ENCODE data around the gene RAB3B.

RAB3B gene

GRCh38 chr1:51870603-51871350 is 119.7 kb downstream of the RAB3B start:
- H3K9me3 ChIP-seq (ENCODE audit: control insufficient read depth, insufficient read depth, low read length) = no peaks in the 10 kb centered on the region
- no peak overlapping the region for H3K4me3 ChIP-seq (ENCODE audit: low read depth, low read length)
- H3K9ac ChIP-seq (ENCODE audit: low read depth, low read length) = no peak overlapping the region
- H3K36me3 ChIP-seq (ENCODE audit: control insufficient read depth, insufficient read depth, low read length) = 0 out of 2 replicates have a peak, but pooled peaks cover 5% of the 10 kb centered on the region
- H3K27me3 ChIP-seq (ENCODE audit: control insufficient read depth, insufficient read depth, low read length) = no peaks in the 10 kb centered on the region
- peaks cover 12% of the 10 kb centered on the region for H3K4me1 ChIP-seq (ENCODE audit: control insufficient read depth, insufficient read depth, low read length)
- no peak overlapping the region for H3K27ac ChIP-seq (ENCODE audit: low read depth, low read length)

- Histone ChIP-seq H3K9me3 (ENCODE audit: control insufficient read depth, insufficient read depth, low read length) (no peaks in the 10 kb centered on the region), H3K4me3 (ENCODE audit: low read depth, low read length) (no peak overlapping the region), H3K36me3 (ENCODE audit: control insufficient read depth, insufficient read depth, low read length) (no peaks in the 10 kb centered on the region), H3K27me3 (ENCODE audit: control insufficient read depth, insufficient read depth, low read length) (no peaks in the 10 kb centered on the region), H3K9ac (ENCODE audit: low read depth, low read length) (no peak overlapping the region), H3K4me1 (ENCODE audit: control insufficient read depth, insufficient read depth, low read length) (no peaks in the 10 kb centered on the region), H3K27ac (ENCODE audit: low read depth, low read length) (no peak overlapping the region)
Observed at GRCh38 chr1:51867479-51868232, 122.8 kb downstream of the RAB3B start.

GRCh38 chr1:51863384-51863783 is 127.1 kb downstream of the RAB3B start:
- Histone ChIP-seq H3K4me1 (ENCODE audit: control insufficient read depth, insufficient read depth, low read length) (peaks cover 23% of the 10 kb centered on the region), H3K4me3 (ENCODE audit: low read depth, low read length) (no peak overlapping the region), H3K9ac (ENCODE audit: low read depth, low read length) (no peak overlapping the region), H3K36me3 (ENCODE audit: control insufficient read depth, insufficient read depth, low read length) (no peaks in the 10 kb centered on the region), H3K27me3 (ENCODE audit: control insufficient read depth, insufficient read depth, low read length) (no peaks in the 10 kb centered on the region), H3K9me3 (ENCODE audit: control insufficient read depth, insufficient read depth, low read length) (no peaks in the 10 kb centered on the region), H3K27ac (ENCODE audit: low read depth, low read length) (no peak overlapping the region)

- peaks cover 35% of the 10 kb centered on the region for H3K4me1 ChIP-seq (ENCODE audit: control insufficient read depth, insufficient read depth, low read length)
- H3K4me3 ChIP-seq (ENCODE audit: low read depth, low read length) = no peak overlapping the region
- no peaks in the 10 kb centered on the region for H3K27me3 ChIP-seq (ENCODE audit: control insufficient read depth, insufficient read depth, low read length)
- H3K9ac ChIP-seq (ENCODE audit: low read depth, low read length) = no peak overlapping the region
- H3K36me3 ChIP-seq (ENCODE audit: control insufficient read depth, insufficient read depth, low read length) = 0 out of 2 replicates have a peak, but pooled peaks cover 2% of the 10 kb centered on the region
- H3K27ac ChIP-seq (ENCODE audit: low read depth, low read length) = no peak overlapping the region
- H3K9me3 ChIP-seq (ENCODE audit: control insufficient read depth, insufficient read depth, low read length) = no peaks in the 10 kb centered on the region
Observed at GRCh38 chr1:51861669-51862068, 128.8 kb downstream of the RAB3B start.

- H3K4me3 ChIP-seq (ENCODE audit: low read depth, low read length) = no peak overlapping the region
- no peaks in the 10 kb centered on the region for H3K27me3 ChIP-seq (ENCODE audit: control insufficient read depth, insufficient read depth, low read length)
- no peak overlapping the region for H3K9ac ChIP-seq (ENCODE audit: low read depth, low read length)
Observed at GRCh38 chr1:51859735-51860134, 130.8 kb downstream of the RAB3B start.

DNA sequence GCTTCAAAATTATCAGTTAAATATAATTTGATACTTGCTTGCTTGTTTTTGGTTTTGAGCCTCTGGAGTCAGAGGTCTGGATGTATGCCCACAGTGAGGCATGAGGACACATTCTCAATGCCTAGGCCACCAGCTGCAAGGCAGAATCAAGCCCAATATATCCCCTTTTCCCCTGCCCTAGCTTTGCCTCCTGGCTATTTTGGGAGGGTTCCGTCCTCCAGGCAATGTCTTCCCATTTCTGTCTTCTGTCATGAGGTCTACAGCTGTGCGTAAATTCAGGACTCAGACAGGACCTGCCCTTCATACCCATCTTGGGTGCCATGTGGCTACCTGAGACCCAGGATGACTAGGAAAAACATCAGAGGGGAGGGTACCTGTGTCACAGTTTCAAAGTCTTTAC is 131.2 kb downstream of the RAB3B start:
- H3K27me3 ChIP-seq (ENCODE audit: control insufficient read depth, insufficient read depth, low read length) = no peaks in the 10 kb centered on the region
- H3K9ac ChIP-seq (ENCODE audit: low read depth, low read length) = no peak overlapping the region
- H3K4me1 ChIP-seq (ENCODE audit: control insufficient read depth, insufficient read depth, low read length) = peaks cover 39% of the 10 kb centered on the region
- H3K36me3 ChIP-seq (ENCODE audit: control insufficient read depth, insufficient read depth, low read length) = peaks cover 12% of the 10 kb centered on the region
- H3K4me3 ChIP-seq (ENCODE audit: low read depth, low read length) = peak overlapping the region; percentile 18; the same call in 1 of the 2 replicates
- no peaks in the 10 kb centered on the region for H3K9me3 ChIP-seq (ENCODE audit: control insufficient read depth, insufficient read depth, low read length)
- no peak overlapping the region for H3K27ac ChIP-seq (ENCODE audit: low read depth, low read length)

More at GRCh38 chr1:51859735-51860134, 130.8 kb downstream of the RAB3B start:
- H3K27ac ChIP-seq (ENCODE audit: low read depth, low read length) = no peak overlapping the region
- H3K4me1 ChIP-seq (ENCODE audit: control insufficient read depth, insufficient read depth, low read length) = peaks cover 39% of the 10 kb centered on the region
- H3K9me3 ChIP-seq (ENCODE audit: control insufficient read depth, insufficient read depth, low read length) = no peaks in the 10 kb centered on the region
- peaks cover 8% of the 10 kb centered on the region for H3K36me3 ChIP-seq (ENCODE audit: control insufficient read depth, insufficient read depth, low read length)

- H3K4me3 ChIP-seq (ENCODE audit: low read depth, low read length) = peak overlapping the region; percentile 18; the same call in 1 of the 2 replicates
- H3K9me3 ChIP-seq (ENCODE audit: control insufficient read depth, insufficient read depth, low read length) = no peaks in the 10 kb centered on the region
- H3K27me3 ChIP-seq (ENCODE audit: control insufficient read depth, insufficient read depth, low read length) = no peaks in the 10 kb centered on the region
- H3K36me3 ChIP-seq (ENCODE audit: control insufficient read depth, insufficient read depth, low read length) = peaks cover 13% of the 10 kb centered on the region
- no peak overlapping the region for H3K27ac ChIP-seq (ENCODE audit: low read depth, low read length)
- H3K4me1 ChIP-seq (ENCODE audit: control insufficient read depth, insufficient read depth, low read length) = peaks cover 39% of the 10 kb centered on the region
- no peak overlapping the region for H3K9ac ChIP-seq (ENCODE audit: low read depth, low read length)
Observed at GRCh38 chr1:51858892-51859291, 131.6 kb downstream of the RAB3B start.
